HAP-1 (cell line): ENCODE results near the gene SLC20A1.
"Not testable (repeated sequence)": the region's sequence is repeated elsewhere in the genome, so short reads cannot be mapped to it uniquely, and the experiment has no call there.

Experiments
- DNase-seq, 2 experiments: peaks; one replicate each; pipeline ENCODE4 v3.0.0-alpha.2; 2016 to 2020; ENCODE audit warnings: low spot score in 2 of 2
- H3K27me3 ChIP-seq: fragments of 250-450 bp; sonication (Bioruptor Pico); 2 replicates; pipeline ENCODE4 v1.5.1; 2020; ENCODE audit warnings: low read depth, mild to moderate bottlenecking, moderate library complexity
- H3K36me3 ChIP-seq: fragments of 250-450 bp; sonication (Bioruptor Pico); replicated peaks from 2 replicates; pipeline ENCODE4 v1.5.1; 2020; ENCODE audit warnings: mild to moderate bottlenecking
- H3K4me1 ChIP-seq: fragments of 250-450 bp; sonication (Bioruptor Pico); 2 replicates; pipeline ENCODE4 v1.5.1; 2020; ENCODE audit warnings: mild to moderate bottlenecking
- H3K4me3 ChIP-seq: fragments of 250-450 bp; sonication (Bioruptor Pico); 2 replicates; pipeline ENCODE4 v1.5.1; 2020; ENCODE audit warnings: mild to moderate bottlenecking, moderate library complexity
- H3K9me3 ChIP-seq: fragments of 250-450 bp; sonication (Bioruptor Pico); 2 replicates; pipeline ENCODE4 v1.5.1; 2020; ENCODE audit warnings: mild to moderate bottlenecking, moderate library complexity
- in situ Hi-C: fragments of 300-500 bp; cut with MboI; formaldehyde crosslinking; loops from 3 replicates; pipeline ENCODE4 v1.14.3; 2020; ENCODE audit warnings: low sequenced_read_pairs, inconsistent platforms, mixed read lengths

The SLC20A1 gene

DNA sequence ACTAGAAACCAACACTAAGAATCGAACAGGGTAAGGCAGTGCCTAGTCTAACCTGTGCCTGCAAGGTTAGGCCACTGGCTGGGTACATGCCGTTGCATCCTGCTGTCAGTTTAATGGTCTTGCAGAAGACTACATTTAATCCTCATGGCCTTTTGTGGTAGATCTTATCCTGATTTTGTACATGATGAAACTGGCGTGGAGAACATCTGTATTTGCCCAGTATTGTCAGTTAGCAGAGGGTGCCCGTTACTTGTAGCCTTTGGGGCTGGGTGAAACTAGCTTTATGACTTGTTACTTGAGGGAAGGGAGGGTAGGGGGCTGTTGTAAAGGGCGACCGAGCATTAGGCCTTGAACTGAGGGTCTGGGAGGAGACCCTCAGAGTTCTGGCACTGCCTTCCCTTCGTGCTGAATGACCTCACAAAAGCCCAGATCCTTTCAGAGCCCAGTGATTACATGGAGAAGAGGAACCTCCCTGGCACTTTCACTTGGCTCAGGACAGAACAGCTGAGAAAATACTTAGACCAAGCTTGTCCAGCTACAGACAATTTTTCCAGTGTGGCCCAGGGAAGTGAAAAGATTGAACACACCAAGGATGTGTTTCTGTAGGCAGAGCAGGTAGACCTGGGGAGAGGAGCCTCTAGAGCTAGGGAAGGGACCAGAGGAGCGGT lies 19.5 kb downstream of the SLC20A1 start:
- Histone ChIP-seq H3K9me3 (no peaks in the 10 kb centered on the region), H3K4me3 (no peak overlapping the region), H3K27me3 (no peaks in the 10 kb centered on the region), H3K4me1 (no peaks in the 10 kb centered on the region; the same call in 1 of the 2 replicates), H3K36me3 (peaks cover 47% of the 10 kb centered on the region)
- in situ Hi-C loops: no loop called here
- no peak for DNase-seq

DNA sequence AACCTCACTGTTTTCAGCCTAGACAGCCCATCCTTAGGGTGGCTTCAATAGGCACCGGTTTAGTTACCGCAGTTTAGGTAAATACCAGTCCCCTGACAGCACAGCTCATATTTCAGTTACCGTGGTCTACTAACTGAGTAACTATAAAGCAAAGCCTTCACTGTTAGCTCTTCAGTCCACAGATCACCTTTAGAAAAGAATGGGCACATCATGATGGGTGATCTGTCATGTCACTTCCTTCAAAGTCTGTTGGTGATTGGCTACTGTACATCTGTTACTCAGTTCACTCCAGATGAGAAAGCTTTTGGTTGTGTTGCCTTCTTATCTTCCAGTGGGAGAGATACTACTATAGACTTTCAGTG lies 21.0 kb downstream of the SLC20A1 start:
- no peak overlapping the region for H3K4me3 ChIP-seq
- DNase-seq: no peak
- H3K27me3 ChIP-seq: no peaks in the 10 kb centered on the region
- H3K4me1 ChIP-seq: no peaks in the 10 kb centered on the region; the same call in 1 of the 2 replicates
- no peaks in the 10 kb centered on the region for H3K9me3 ChIP-seq
- in situ Hi-C loops: no loop called here
- peaks cover 32% of the 10 kb centered on the region for H3K36me3 ChIP-seq

DNA sequence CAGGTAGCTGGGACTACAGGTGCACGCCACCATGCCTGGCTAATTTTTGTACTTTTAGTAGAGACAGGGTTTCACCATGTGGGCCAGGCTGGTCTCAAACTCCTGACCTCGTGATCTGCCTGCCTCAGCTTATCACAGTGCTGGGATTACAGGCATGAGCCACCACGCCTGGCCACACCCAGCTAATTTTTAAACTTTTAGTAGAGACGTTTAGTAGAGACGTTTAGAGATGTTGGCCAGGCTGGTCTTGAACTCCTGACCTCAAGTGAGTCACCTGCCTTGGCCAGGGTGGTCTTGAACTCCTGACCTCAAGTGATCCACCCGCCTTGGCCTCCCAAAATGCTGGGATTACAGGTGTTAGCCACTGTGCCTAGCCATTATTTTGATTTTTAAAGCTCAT lies 21.8 kb downstream of the SLC20A1 start:
- H3K4me1 ChIP-seq, H3K27me3 ChIP-seq, H3K4me3 ChIP-seq, DNase-seq, H3K9me3 ChIP-seq, in situ Hi-C loops: not testable (repeated sequence)
- peaks cover 24% of the 10 kb centered on the region for H3K36me3 ChIP-seq

DNA sequence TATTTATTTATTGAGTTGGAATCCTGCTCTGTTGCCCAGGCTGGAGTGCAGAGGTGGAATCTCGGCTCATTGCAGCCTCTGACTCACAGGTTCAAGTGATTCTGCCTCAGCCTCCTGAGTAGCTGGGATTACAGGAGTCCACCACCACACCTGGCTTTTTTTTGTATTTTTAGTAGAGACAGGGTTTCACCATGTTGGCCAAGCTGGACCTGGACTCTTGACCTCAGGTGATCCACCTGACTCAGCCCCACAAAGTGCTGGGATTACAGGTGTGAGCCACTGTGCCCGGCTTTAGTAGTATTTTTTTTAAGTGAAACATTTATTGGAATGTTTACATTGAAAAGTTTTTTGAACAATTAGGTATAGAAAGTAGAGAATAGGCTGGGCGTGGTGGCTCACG lies 23.9 kb downstream of the SLC20A1 start:
- Histone ChIP-seq H3K9me3 (no peaks in the 10 kb centered on the region), H3K4me3 (no peak overlapping the region), H3K27me3 (no peaks in the 10 kb centered on the region), H3K4me1 (no peaks in the 10 kb centered on the region; the same call in 1 of the 2 replicates), H3K36me3 (peaks cover 5% of the 10 kb centered on the region)
- in situ Hi-C loops: no loop called here
- DNase-seq: no peak

DNA sequence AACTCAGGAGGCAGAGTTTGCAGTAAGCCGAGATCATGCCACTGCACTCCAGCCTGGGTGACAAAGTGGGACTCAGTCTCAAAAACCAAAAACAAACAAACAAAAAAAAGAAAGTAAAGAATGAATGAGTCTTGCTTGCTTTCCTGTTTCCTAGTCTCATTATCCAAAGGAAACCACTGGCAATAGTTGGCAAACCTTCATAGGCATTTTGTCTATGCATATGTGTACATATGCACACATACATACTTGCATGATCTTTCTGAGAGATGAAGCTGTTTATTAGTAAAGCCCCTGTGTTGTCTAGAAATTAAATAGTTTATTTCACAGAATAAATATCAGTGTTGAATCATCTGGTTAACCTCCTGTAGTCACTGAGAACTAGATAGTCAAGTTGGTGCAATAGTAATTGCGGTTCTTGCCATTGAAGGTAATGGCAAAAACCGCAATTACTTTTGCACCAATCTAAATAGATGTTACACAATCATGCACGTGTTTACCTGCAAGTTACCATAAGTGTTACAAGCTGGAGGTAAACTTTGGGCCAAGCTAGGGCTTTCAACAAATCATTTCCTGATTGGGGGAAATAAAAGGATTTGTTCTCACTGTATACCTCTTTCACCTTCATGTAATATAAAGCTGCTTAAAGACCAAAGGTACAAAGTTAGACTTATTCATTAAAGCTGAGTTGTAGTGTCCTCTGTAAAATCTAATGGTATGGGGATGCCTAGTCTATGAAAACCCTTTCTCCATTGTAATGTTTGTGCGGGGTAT lies 24.7 kb downstream of the SLC20A1 start:
- Histone ChIP-seq H3K4me1 (no peaks in the 10 kb centered on the region; the same call in 1 of the 2 replicates), H3K9me3 (no peaks in the 10 kb centered on the region), H3K27me3 (no peaks in the 10 kb centered on the region), H3K36me3 (no peaks in the 10 kb centered on the region), H3K4me3 (no peak overlapping the region)
- DNase-seq: no peak
- in situ Hi-C loops: no loop called here

DNA sequence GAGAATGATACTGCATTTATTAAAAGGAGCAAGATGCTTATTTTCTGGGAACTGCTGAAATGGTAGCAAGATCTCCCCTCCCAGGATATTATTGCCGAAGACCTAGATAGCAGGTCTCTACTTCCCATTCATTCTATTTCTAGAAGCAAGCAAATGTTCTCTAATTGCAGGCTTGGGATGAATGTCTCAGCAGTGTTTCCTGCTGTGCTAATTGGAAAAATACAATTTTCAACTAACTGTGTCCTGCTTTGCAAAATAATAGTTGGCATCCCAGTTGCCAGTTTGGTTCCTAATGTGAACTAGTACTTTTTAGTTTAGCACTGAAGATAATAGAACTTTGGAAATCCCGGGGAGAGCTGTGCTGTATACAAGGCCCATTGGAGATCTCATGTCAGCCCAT lies 26.1 kb downstream of the SLC20A1 start:
- H3K27me3 ChIP-seq: no peaks in the 10 kb centered on the region
- H3K4me3 ChIP-seq: no peak overlapping the region
- H3K36me3 ChIP-seq: no peaks in the 10 kb centered on the region
- H3K4me1 ChIP-seq: no peaks in the 10 kb centered on the region; the same call in 1 of the 2 replicates
- no peaks in the 10 kb centered on the region for H3K9me3 ChIP-seq
- in situ Hi-C loops: no loop called here
- DNase-seq: no peak

DNA sequence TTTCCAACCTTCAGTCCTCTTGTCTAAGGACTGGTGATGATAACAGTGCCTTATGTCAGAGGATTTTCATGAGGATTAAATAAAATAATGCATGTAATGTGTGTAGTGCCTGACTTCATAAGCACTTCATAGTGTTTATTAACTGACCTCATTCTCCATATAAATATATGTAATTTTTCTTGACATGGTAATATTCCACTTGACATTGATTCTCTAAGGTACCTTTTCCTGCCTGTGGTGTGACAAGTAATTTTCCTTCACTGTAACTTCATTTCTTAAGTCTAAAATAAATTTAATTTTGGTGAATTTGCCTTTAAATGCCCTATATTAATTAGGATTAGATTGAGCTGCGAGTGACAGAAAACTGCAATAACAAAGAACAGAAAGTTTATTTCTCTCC lies 27.3 kb downstream of the SLC20A1 start:
- Histone ChIP-seq H3K4me1 (no peaks in the 10 kb centered on the region; the same call in 1 of the 2 replicates), H3K4me3 (no peak overlapping the region), H3K36me3 (no peaks in the 10 kb centered on the region), H3K27me3 (no peaks in the 10 kb centered on the region), H3K9me3 (no peaks in the 10 kb centered on the region)
- in situ Hi-C loops: no loop called here
- DNase-seq: no peak

DNA sequence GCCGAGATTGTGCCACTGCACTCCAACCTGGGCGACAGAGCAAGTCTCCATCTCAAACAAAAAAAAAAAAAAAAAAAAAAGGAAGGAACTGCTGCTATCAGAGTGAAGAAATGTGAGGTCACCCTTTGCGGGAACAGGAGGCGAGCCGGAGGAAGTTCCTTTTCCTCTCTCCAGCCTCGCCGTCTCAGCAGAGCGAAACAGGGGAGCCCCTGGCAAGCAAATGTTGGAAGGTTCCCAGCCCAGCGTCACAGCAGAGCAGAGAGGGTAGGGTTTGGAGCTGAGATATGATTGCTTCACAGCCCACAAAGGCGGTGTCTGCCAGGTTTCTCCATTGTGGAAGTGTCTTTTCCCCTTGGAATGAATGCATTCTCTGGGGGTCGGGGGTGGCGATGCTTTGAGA lies 28.5 kb downstream of the SLC20A1 start:
- Histone ChIP-seq H3K36me3 (no peaks in the 10 kb centered on the region), H3K9me3 (no peaks in the 10 kb centered on the region), H3K4me3 (no peak overlapping the region), H3K4me1 (no peaks in the 10 kb centered on the region; the same call in 1 of the 2 replicates), H3K27me3 (no peaks in the 10 kb centered on the region)
- in situ Hi-C loops: no loop called here
- no peak for DNase-seq

DNA sequence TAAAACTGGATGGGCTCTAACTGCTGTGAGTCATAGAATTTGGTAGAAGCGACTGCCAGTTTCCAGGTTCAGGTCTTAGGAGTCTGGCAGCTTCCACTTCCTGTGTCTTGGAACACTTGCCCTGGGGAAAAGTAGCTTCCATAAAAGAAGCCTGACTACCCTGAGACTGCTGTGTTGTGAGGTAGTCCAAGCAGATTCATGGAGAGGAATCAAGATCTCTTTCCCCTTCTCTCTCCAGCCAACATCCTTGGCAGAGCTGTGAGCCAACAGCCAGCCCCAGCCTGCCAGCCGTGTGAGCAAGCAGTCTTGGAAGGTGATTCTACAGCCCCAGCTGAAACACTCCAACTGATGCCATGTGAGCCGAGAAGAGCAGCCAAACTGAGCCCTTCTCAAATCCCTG lies 33.7 kb downstream of the SLC20A1 start:
- in situ Hi-C loops: no loop called here
- no peak for DNase-seq
- Histone ChIP-seq H3K4me3 (no peak overlapping the region), H3K4me1 (no peaks in the 10 kb centered on the region), H3K27me3 (no peaks in the 10 kb centered on the region), H3K9me3 (no peaks in the 10 kb centered on the region), H3K36me3 (no peaks in the 10 kb centered on the region)

DNA sequence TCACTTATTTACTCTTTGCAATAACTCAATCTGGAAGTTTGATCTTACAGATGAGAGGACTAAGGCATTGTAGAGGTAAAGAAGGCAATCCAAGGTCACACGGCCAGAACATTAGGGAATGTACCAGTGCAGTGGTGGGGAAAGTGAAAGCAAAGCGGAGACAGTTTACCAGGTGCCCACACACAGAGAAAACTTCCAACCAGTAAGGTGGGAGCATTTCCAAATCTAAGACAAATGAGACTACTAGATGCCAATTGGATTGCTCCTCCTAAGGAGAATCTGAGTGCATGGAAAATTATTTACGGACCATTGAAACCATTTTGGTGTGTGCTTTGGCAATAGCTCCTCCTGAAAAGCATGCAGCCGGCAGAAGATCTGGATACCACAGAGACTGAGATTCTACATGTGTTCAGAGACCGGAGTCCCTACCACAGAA lies 34.9 kb downstream of the SLC20A1 start:
- in situ Hi-C loops: no loop called here
- Histone ChIP-seq H3K4me3 (no peak overlapping the region), H3K27me3 (no peaks in the 10 kb centered on the region), H3K36me3 (no peaks in the 10 kb centered on the region), H3K9me3 (no peaks in the 10 kb centered on the region), H3K4me1 (no peaks in the 10 kb centered on the region)
- no peak for DNase-seq

DNA sequence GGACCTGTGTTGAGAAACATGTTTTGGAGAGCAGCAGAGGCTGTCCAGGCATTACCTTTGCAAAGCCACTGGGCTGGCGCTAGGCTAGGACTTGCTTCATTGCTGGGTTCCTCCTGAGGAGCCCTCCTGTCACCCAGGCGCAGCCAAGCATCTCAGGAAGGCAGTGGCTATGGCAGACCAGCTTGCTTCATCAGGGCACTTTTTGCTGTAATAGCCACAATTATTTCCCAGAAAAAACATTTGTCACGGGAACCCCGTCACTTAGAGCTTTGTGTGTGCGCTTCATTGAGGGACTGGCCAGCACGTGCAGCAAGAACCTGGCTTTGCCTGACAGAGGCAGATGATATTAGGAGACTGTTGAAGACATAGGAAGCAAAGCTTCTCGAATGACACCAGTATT lies 36.4 kb downstream of the SLC20A1 start:
- no peaks in the 10 kb centered on the region for H3K36me3 ChIP-seq
- H3K27me3 ChIP-seq: no peaks in the 10 kb centered on the region
- in situ Hi-C loops: no loop called here
- H3K9me3 ChIP-seq: no peaks in the 10 kb centered on the region
- no peak for DNase-seq
- no peaks in the 10 kb centered on the region for H3K4me1 ChIP-seq
- H3K4me3 ChIP-seq: no peak overlapping the region

DNA sequence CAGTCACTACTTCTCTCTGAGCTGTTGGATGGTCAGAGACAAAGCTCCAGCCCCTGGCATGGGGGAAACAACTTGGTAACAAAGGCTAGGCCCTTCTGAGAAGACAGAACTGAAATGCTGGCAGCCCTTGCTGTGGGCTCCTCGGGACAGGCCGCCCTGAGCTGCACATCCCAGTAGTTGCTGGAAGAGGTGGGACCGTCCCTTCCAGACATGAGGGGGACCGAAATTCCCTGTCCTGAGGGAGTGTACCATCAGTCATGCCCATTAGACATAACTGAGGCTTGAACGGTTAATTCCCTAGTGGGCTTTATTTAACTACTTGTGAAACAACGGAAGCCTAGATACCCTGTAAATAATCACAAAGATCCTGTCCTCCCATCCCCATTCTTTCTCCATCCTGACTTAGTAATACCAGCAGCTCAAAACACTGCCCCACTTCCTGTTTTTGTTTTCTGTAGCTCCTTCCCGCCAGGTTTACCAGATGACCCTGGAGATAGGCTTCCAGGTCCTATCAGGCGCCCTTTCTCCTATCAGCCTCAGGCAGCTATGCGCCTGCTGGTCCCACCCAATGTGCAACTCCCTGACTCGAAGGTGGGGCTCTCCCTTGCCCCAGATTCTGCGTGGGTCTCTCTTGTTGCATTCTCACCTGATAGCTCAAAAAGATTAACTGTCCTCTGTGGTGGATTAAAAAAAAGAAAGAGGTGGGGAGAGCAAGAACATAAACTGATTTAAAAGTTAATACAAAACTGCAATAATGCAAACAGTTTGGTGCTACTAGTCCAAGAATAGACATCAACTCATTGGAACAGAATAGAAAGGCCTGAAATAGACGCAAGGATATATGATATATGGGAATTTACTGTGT lies 38.0 kb downstream of the SLC20A1 start:
- no peak for DNase-seq
- in situ Hi-C loops: no loop called here
- H3K36me3 ChIP-seq: no peaks in the 10 kb centered on the region
- no peak overlapping the region for H3K4me3 ChIP-seq
- no peaks in the 10 kb centered on the region for H3K4me1 ChIP-seq
- H3K9me3 ChIP-seq: no peaks in the 10 kb centered on the region
- no peaks in the 10 kb centered on the region for H3K27me3 ChIP-seq

DNA sequence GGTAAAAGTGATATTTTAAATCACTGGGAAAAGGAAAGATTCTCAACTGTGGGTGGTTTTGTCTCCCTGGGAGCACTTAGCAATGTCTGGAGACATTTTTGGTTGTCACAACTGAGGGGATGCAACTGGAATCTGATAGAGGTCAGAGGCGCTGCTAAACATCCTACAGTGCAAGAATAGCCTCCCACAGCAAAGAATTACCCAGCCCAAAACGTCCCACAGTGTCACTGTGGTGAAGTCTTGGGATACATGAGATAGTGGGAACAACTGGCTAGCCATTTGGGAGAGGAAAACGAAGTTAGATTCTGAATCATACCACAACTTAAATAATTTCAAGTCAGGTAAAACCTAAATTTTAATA lies 38.7 kb downstream of the SLC20A1 start:
- no peaks in the 10 kb centered on the region for H3K36me3 ChIP-seq
- H3K27me3 ChIP-seq: no peaks in the 10 kb centered on the region
- no peaks in the 10 kb centered on the region for H3K4me1 ChIP-seq
- H3K9me3 ChIP-seq: no peaks in the 10 kb centered on the region
- no peak for DNase-seq
- in situ Hi-C loops: no loop called here
- no peak overlapping the region for H3K4me3 ChIP-seq
